ENCODE results near the gene CD99.

The CD99 gene

GRCh38 chrX:2691543-2692220, 587 bp downstream of the CD99 start:
- H3K27me3 ChIP-seq (ENCODE audit: insufficient read depth, low read length, poor library complexity): no peaks in the 10 kb centered on the region
- no peak overlapping the region for H2AFZ ChIP-seq (ENCODE audit: low read depth, low read length)
- H3K9ac ChIP-seq (ENCODE audit: low read depth, low read length): peak overlapping the region; percentile 89
- no peak for TF ChIP-seq EZH2 (IDR thresholded peaks at IDR 0.05; ENCODE audit: borderline replicate concordance, low read depth, low read length, severe bottlenecking)
- TF ChIP-seq, protein P1, sequence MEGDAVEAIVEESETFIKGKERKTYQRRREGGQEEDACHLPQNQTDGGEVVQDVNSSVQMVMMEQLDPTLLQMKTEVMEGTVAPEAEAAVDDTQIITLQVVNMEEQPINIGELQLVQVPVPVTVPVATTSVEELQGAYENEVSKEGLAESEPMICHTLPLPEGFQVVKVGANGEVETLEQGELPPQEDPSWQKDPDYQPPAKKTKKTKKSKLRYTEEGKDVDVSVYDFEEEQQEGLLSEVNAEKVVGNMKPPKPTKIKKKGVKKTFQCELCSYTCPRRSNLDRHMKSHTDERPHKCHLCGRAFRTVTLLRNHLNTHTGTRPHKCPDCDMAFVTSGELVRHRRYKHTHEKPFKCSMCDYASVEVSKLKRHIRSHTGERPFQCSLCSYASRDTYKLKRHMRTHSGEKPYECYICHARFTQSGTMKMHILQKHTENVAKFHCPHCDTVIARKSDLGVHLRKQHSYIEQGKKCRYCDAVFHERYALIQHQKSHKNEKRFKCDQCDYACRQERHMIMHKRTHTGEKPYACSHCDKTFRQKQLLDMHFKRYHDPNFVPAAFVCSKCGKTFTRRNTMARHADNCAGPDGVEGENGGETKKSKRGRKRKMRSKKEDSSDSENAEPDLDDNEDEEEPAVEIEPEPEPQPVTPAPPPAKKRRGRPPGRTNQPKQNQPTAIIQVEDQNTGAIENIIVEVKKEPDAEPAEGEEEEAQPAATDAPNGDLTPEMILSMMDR (IDR thresholded peaks at IDR 0.05; ENCODE audit: borderline replicate concordance, extremely low read depth, low read length, poor library complexity, severe bottlenecking): no peak
- H4K20me1 ChIP-seq (ENCODE audit: insufficient read depth, low read length): peaks cover 34% of the 10 kb centered on the region
- no peaks in the 10 kb centered on the region for H3K9me3 ChIP-seq (ENCODE audit: insufficient read depth, low read length, severe bottlenecking)
- peak overlapping the region; percentile 76 for H3K4me2 ChIP-seq (ENCODE audit: insufficient read depth, low read length)
- peaks cover 42% of the 10 kb centered on the region for H3K36me3 ChIP-seq (ENCODE audit: insufficient read depth, low read length)
- H3K4me1 ChIP-seq (ENCODE audit: insufficient read depth, low read length): peaks cover 42% of the 10 kb centered on the region
- peaks cover 63% of the 10 kb centered on the region for H3K79me2 ChIP-seq (ENCODE audit: insufficient read depth, low read length)
- peak overlapping the region; percentile 58 to 92 for H3K4me3 ChIP-seq (ENCODE audit: low read depth in 1 of 2, low read length in 2 of 2)
- ATAC-seq (ENCODE audit: insufficient read depth, low read depth) (no peak), DNase-seq (peak; percentile 57)
- H3K27ac ChIP-seq (ENCODE audit: low read length): peak overlapping the region; percentile 99

DNA sequence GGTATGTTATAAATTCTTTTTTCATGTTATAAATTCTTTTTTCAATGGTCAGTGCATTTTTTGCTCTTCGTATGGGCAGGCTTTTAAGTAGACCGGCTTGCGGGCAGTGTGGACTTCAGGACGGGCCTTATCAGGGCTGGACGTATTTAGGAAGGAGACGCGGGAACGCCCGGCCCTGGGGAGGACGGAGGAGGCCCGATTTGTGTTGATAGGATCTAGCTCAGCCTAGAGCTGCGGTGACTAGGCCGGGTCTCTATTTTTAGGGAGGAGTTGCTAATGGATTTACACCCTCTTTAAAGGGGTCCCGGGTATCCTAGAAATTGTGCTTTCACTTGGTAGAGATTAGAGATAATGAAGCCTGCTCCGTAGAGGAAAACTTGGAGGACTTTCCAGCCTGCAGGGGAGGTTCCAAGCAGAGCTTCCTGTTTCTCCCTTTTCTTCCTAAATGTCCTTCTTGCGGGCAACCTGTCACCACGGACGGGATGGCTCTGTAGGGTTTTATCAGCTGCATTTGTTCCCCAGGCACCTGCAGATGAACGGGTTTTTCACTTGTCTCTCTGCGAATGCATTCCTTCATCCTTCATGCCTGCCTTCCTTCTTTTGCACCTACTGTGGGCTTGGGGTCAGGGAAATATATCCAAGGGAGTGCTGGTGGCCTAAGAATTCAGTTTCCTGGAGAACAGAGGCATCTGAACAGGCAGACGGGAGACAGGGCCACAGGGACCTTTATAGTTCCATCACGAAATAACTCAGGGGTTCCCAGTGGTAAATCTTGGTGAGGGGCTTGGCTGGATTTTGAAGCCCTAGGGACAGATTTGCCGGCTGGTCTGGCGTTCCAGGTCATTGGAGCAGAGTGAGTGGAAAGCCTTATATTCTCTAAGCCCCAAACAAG, 1.4 kb downstream of the CD99 start:
- Histone ChIP-seq H3K9ac (ENCODE audit: low read depth, low read length) (peak overlapping the region; percentile 89), H3K9me3 (ENCODE audit: insufficient read depth, low read length, severe bottlenecking) (no peaks in the 10 kb centered on the region), H4K20me1 (ENCODE audit: insufficient read depth, low read length) (peaks cover 41% of the 10 kb centered on the region), H3K27ac (ENCODE audit: low read length) (peak overlapping the region; percentile 99), H3K79me2 (ENCODE audit: insufficient read depth, low read length) (peaks cover 71% of the 10 kb centered on the region), H3K4me3 (ENCODE audit: low read depth in 1 of 2, low read length in 2 of 2) (peak overlapping the region; percentile 58 to 92), H2AFZ (ENCODE audit: low read depth, low read length) (no peak overlapping the region), H3K36me3 (ENCODE audit: insufficient read depth, low read length) (peaks cover 49% of the 10 kb centered on the region), H3K4me2 (ENCODE audit: insufficient read depth, low read length) (peak overlapping the region; percentile 76), H3K27me3 (ENCODE audit: insufficient read depth, low read length, poor library complexity) (no peaks in the 10 kb centered on the region), H3K4me1 (ENCODE audit: insufficient read depth, low read length) (peaks cover 50% of the 10 kb centered on the region)
- ATAC-seq (ENCODE audit: insufficient read depth, low read depth) (no peak), DNase-seq (peak; percentile 66)
- TF ChIP-seq, protein P1 (IDR thresholded peaks at IDR 0.05; ENCODE audit: borderline replicate concordance, extremely low read depth, low read length, poor library complexity, severe bottlenecking): no peak
- no peak for TF ChIP-seq EZH2 (IDR thresholded peaks at IDR 0.05; ENCODE audit: borderline replicate concordance, low read depth, low read length, severe bottlenecking)

DNA sequence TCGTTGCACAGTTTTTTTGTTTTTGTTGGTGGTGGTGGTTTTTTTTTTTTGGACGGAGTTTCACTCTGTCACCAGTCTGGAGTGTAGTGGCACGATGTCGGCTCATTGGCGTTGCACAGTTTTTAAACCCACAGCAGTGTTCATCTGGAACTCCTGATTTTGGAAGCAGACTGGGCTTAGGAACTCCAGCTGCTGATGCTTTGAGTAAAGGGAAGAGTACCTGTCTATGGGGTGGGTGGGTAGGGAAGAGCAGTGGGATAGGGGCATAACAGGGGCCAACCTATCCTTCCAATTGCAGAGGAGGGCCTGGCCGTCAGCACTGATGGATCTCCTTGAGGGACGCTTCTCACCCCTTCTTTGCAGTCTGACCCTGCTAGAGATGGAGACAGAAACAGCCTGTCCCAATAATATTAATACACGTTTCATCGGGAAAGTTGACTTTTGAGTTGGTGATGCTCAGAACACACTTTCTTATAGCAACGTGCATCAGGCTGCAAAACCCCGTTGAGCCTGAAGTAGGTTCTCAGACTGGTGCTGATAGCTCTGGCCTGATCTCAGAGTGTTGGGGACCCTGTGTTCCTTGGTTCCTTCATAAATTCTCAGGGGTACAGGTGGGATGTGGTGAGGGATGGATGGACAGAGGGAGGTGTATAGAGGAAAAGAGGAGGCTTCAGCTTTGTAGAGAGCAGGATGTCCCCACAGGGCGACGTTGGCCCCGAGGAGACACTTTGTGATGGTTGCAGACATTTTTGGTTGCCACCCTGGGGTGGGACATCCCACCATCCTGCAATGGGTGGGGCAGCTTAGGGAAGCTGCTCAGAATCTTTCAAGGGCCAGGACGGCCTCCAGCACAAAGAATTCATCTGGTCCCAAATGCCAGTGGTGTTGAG, 2.3 kb downstream of the CD99 start:
- peak overlapping the region; percentile 76 for H3K4me2 ChIP-seq (ENCODE audit: insufficient read depth, low read length)
- peak; percentile 8 for ATAC-seq (ENCODE audit: insufficient read depth, low read depth)
- H3K4me3 ChIP-seq (ENCODE audit: low read depth in 1 of 2, low read length in 2 of 2): peak overlapping the region; percentile 58 to 92

More for the DNA sequence above, 2.3 kb downstream of the CD99 start:
- Histone ChIP-seq H3K9me3 (ENCODE audit: insufficient read depth, low read length, severe bottlenecking) (no peaks in the 10 kb centered on the region), H3K79me2 (ENCODE audit: insufficient read depth, low read length) (peaks cover 80% of the 10 kb centered on the region), H3K27me3 (ENCODE audit: insufficient read depth, low read length, poor library complexity) (no peaks in the 10 kb centered on the region), H3K4me1 (ENCODE audit: insufficient read depth, low read length) (peaks cover 59% of the 10 kb centered on the region), H4K20me1 (ENCODE audit: insufficient read depth, low read length) (peaks cover 50% of the 10 kb centered on the region), H3K9ac (ENCODE audit: low read depth, low read length) (peak overlapping the region; percentile 89), H2AFZ (ENCODE audit: low read depth, low read length) (no peak overlapping the region), H3K36me3 (ENCODE audit: insufficient read depth, low read length) (peaks cover 58% of the 10 kb centered on the region), H3K27ac (ENCODE audit: low read length) (peak overlapping the region; percentile 99)
- no peak for DNase-seq
- no peak for TF ChIP-seq EZH2 (IDR thresholded peaks at IDR 0.05; ENCODE audit: borderline replicate concordance, low read depth, low read length, severe bottlenecking)
